GM12874 (cell line): ENCODE results near the gene KCNG2.

Experiments
- TF ChIP-seq, protein P1 (sequence below): IDR thresholded peaks from 2 replicates; pipeline ENCODE4 v1.5.1; 2011; ENCODE audit warnings: low read depth, mild to moderate bottlenecking, control low read depth, low read length, moderate library complexity; ENCODE audit not compliant: insufficient read depth

Gene KCNG2

DNA sequence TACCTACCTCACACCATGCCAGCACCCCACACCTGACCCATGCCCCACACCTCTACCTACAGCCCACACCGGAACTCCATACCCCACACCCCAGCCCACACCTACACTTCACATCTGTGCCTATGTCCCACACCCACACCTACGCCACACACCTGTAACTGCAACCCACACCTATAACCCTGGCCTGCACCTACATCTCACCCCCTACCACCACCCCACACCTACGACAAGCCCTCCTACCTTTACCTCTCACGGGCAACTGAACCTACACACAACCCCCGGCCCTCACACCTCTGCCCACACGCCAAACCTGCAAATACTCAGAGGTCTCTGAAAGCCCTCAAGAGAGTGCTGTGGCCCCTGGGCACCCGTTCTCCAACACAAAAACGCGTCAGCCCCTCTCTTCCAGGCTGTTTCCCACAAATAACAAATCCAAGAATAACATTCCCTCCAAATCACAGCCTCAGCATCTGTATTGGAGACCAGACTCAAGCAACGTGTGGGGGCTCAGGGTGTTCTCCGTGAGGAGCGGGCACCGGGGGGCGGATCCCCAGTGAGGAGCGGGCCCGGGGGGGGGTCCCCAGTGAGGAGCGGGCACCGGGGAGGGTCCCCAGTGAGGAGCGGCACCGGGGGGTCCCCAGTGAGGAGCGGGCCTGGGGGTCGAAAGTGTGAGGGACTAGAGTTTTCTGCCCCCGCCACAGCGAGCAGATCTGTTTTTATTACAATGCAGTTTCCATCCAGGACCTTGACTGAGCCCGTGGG is 120.3 kb downstream of the KCNG2 start:
- TF ChIP-seq, protein P1, sequence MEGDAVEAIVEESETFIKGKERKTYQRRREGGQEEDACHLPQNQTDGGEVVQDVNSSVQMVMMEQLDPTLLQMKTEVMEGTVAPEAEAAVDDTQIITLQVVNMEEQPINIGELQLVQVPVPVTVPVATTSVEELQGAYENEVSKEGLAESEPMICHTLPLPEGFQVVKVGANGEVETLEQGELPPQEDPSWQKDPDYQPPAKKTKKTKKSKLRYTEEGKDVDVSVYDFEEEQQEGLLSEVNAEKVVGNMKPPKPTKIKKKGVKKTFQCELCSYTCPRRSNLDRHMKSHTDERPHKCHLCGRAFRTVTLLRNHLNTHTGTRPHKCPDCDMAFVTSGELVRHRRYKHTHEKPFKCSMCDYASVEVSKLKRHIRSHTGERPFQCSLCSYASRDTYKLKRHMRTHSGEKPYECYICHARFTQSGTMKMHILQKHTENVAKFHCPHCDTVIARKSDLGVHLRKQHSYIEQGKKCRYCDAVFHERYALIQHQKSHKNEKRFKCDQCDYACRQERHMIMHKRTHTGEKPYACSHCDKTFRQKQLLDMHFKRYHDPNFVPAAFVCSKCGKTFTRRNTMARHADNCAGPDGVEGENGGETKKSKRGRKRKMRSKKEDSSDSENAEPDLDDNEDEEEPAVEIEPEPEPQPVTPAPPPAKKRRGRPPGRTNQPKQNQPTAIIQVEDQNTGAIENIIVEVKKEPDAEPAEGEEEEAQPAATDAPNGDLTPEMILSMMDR: no peak

DNA sequence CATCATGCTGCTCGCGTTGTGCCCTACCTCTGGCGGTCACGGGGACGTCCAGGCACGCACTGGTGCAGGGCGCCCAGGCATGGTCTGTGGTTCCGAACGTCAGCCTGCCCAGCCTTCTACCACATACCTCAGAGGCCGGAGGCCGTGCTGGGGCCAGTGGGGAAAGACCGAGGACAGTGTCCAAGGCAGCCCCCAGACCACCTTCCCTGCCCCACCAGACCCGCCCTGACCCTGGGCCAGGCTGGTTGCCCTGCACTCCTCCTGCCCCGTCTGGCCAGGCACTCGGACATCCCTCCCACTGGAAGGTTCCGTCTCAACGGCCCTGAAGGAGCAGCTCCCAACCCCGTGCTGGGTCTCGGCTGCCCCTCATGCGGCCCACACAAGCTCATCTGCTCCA is 120.9 kb downstream of the KCNG2 start:
- TF ChIP-seq, protein P1: no peak

DNA sequence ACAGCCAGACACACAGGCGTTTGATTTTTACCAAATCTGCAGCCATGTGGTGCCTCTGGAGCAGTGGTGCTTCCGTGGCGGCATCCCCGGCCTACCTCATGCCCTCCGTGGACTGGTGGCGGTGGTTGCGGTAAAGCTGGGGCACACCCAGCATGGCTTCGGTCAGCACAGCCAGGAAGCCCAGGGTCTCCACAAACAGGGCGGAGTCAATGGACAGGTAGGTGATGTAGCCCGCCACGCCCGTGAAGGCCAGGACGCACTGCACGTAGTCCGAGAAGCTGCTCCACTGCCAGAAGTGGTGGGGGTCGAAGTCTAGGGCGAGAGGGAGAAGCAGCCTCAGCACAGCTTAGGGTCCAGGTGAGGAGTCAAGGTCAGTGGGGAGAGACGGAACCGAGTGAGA is 121.4 kb downstream of the KCNG2 start:
- TF ChIP-seq, protein P1: no peak

- TF ChIP-seq, protein P1: no peak
Observed at GRCh38 chr18:79921984-79922965, 124.5 kb downstream of the KCNG2 start.

DNA sequence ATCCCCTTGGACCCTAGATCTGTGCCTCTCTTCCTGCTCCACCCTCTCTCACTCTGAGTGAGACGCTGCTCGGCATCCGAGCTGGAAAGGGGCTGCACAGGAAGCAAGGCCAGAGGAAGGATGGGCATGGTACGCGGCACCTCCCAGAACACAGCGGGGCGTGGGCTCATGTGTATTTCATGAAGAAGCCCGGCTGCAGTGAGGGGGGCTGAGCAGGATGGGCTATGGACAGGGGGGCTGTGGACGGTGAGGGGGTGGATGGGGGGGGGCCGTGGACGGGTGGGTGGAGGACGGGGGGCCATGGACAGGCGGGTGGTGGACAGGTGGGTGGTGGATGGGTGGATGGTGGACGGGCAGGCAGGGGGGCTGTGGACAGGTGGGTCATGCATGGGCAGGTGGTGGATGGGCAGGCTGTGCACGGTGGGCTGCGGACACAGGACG is 125.3 kb downstream of the KCNG2 start:
- TF ChIP-seq, protein P1: no peak

GRCh38 chr18:79923896-79924585 is 126.3 kb downstream of the KCNG2 start:
- TF ChIP-seq, protein P1: no peak
